HG02885 (cell line): ENCODE results near the gene TENT4B.
"Not testable (repeated sequence)": the region's sequence is repeated elsewhere in the genome, so short reads cannot be mapped to it uniquely, and the experiment has no call there.

ENCODE experiments used
- ATAC-seq: cut with Tn5 transposase; IDR thresholded peaks from one replicate; pipeline ENCODE4 v1.9.1; 2021; ENCODE audit warnings: mild to moderate bottlenecking; ENCODE audit not compliant: unreplicated experiment, poor library complexity

Gene TENT4B

GRCh38 chr16:50153596-50154419 lies 702 bp downstream of the TENT4B start:
- ATAC-seq = peak; percentile 13

- ATAC-seq = no peak
These were observed 1.4 kb downstream of the TENT4B start for GRCh38 chr16:50154420-50154950.

- ATAC-seq = no peak
These were observed 2.8 kb downstream of the TENT4B start for GRCh38 chr16:50155925-50156324.

- ATAC-seq = no peak
These were observed 3.5 kb downstream of the TENT4B start for GRCh38 chr16:50156590-50156989.

GRCh38 chr16:50160495-50161164 lies 7.5 kb downstream of the TENT4B start:
- ATAC-seq = no peak

- ATAC-seq = no peak
These were observed 8.8 kb downstream of the TENT4B start for GRCh38 chr16:50161950-50162349.

GRCh38 chr16:50165473-50165872 lies 12.4 kb downstream of the TENT4B start:
- no peak for ATAC-seq

GRCh38 chr16:50166511-50167500 lies 13.7 kb downstream of the TENT4B start:
- no peak for ATAC-seq

GRCh38 chr16:50167556-50167955 lies 14.4 kb downstream of the TENT4B start:
- ATAC-seq = no peak

GRCh38 chr16:50169555-50170096 lies 16.5 kb downstream of the TENT4B start:
- ATAC-seq = no peak

- not testable (repeated sequence) for ATAC-seq
These were observed 18.7 kb downstream of the TENT4B start for GRCh38 chr16:50171773-50172172.

- no peak for ATAC-seq
These were observed 19.3 kb downstream of the TENT4B start for GRCh38 chr16:50172195-50172922.

GRCh38 chr16:50173316-50173715 lies 20.2 kb downstream of the TENT4B start:
- no peak for ATAC-seq

- ATAC-seq = no peak
These were observed 25.4 kb downstream of the TENT4B start for GRCh38 chr16:50178491-50178941.

GRCh38 chr16:50182441-50182840 lies 29.3 kb downstream of the TENT4B start:
- ATAC-seq = no peak

GRCh38 chr16:50183316-50183715 lies 30.2 kb downstream of the TENT4B start:
- ATAC-seq = no peak

GRCh38 chr16:50185005-50185505 lies 31.9 kb downstream of the TENT4B start:
- ATAC-seq = no peak

GRCh38 chr16:50188619-50189136 lies 35.6 kb downstream of the TENT4B start:
- ATAC-seq = no peak

GRCh38 chr16:50190292-50190691 lies 37.2 kb downstream of the TENT4B start:
- ATAC-seq = no peak
